ENCODE measurements around the gene TMPRSS6.

Gene TMPRSS6

DNA sequence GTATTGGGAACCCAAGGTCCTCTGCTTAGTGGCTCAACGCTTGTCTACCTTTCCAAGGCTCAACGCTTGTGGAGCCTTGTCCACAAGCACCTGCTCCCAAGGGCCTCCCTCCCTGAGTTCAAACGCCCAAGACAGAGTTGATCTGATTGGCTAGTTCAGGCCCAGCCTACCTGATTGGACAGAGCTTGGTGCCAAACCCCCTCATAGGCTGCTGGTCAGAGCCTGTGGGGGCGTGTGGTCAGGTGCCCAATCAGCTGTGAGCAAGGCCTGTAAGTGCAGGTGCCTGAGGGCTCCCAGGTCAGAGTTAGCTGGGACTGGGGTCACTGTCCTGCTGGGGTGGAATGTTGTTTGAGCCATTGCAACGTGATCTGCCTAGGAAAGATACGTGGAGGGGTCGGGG is 16.9 kb upstream of the TMPRSS6 start:
- Histone ChIP-seq H2BK5ac (ENCODE audit: low read length) (no peak overlapping the region), H3K27me3 (ENCODE audit: insufficient read depth, low read length, poor library complexity) (no peaks in the 10 kb centered on the region), H3K9ac (ENCODE audit: low read length) (no peak overlapping the region), H3K23ac (ENCODE audit: low read length) (no peak overlapping the region), H4K5ac (ENCODE audit: low read length) (no peak overlapping the region), H3K4me3 (ENCODE audit: low read length) (no peak overlapping the region), H2BK120ac (ENCODE audit: low read depth, low read length) (no peak overlapping the region), H3K79me1 (ENCODE audit: low read length) (no peaks in the 10 kb centered on the region), H4K8ac (ENCODE audit: low read depth, low read length) (no peak overlapping the region), H3K18ac (ENCODE audit: low read length) (no peak overlapping the region), H3K56ac (ENCODE audit: low read length) (no peak overlapping the region), H2BK15ac (replicated peaks; ENCODE audit: low read depth) (no peak overlapping the region), H3K4ac (ENCODE audit: low read depth, low read length) (no peak overlapping the region), H3K4me2 (ENCODE audit: low read length) (no peak overlapping the region), H3K4me1 (ENCODE audit: control insufficient read depth, low read depth, low read length) (peaks cover 10% of the 10 kb centered on the region), H3K36me3 (ENCODE audit: control insufficient read depth, insufficient read depth, low read length) (no peaks in the 10 kb centered on the region), H2AK5ac (ENCODE audit: low read length) (no peak overlapping the region), H3K79me2 (ENCODE audit: control insufficient read depth, insufficient read depth, low read length) (no peaks in the 10 kb centered on the region), H3K27ac (ENCODE audit: low read depth, low read length) (no peak overlapping the region)
- DNase-seq: peak; percentile 61
- WGBS (ENCODE audit: extremely low coverage, insufficient coverage, low lambda C conversion rate): no CpG with 5 or more reads among the region's 7 CpGs

DNA sequence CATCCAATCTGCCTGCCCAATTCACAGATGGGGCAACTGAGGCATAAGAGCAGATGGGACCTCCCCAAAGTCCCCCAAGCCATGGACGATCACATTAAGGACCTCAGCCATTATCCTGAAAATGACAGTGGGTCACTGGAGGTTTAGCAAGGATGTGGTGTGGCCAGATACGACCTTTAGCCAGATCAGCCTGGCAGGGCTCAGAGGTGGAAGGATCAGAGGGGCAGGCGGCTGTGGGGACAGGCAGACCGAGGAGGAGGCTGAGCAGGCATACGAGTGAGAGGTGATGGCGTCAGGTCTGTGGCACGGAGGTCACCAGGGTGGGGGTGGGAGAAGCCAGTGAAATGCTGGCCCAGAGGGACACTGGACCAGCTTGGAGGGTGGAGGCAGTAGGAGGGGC is 14.1 kb upstream of the TMPRSS6 start:
- no peaks in the 10 kb centered on the region for H3K27me3 ChIP-seq (ENCODE audit: insufficient read depth, low read length, poor library complexity)
- no peak overlapping the region for H3K18ac ChIP-seq (ENCODE audit: low read length)
- H2AK5ac ChIP-seq (ENCODE audit: low read length): no peak overlapping the region
- H3K4ac ChIP-seq (ENCODE audit: low read depth, low read length): no peak overlapping the region
- H3K56ac ChIP-seq (ENCODE audit: low read length): peak overlapping the region; percentile 30
- H2BK15ac ChIP-seq (replicated peaks; ENCODE audit: low read depth): no peak overlapping the region
- H3K27ac ChIP-seq (ENCODE audit: low read depth, low read length): no peak overlapping the region
- H3K23ac ChIP-seq (ENCODE audit: low read length): no peak overlapping the region
- peaks cover 10% of the 10 kb centered on the region for H3K4me1 ChIP-seq (ENCODE audit: control insufficient read depth, low read depth, low read length)
- no peak for DNase-seq
- no peak overlapping the region for H4K5ac ChIP-seq (ENCODE audit: low read length)
- WGBS (ENCODE audit: extremely low coverage, insufficient coverage, low lambda C conversion rate): no CpG with 5 or more reads among the region's 7 CpGs
- H3K36me3 ChIP-seq (ENCODE audit: control insufficient read depth, insufficient read depth, low read length): no peaks in the 10 kb centered on the region
- no peak overlapping the region for H4K8ac ChIP-seq (ENCODE audit: low read depth, low read length)
- no peaks in the 10 kb centered on the region for H3K79me1 ChIP-seq (ENCODE audit: low read length)
- no peaks in the 10 kb centered on the region for H3K79me2 ChIP-seq (ENCODE audit: control insufficient read depth, insufficient read depth, low read length)
- no peak overlapping the region for H3K9ac ChIP-seq (ENCODE audit: low read length)
- H3K4me3 ChIP-seq (ENCODE audit: low read length): no peak overlapping the region
- H2BK120ac ChIP-seq (ENCODE audit: low read depth, low read length): no peak overlapping the region
- no peak overlapping the region for H2BK5ac ChIP-seq (ENCODE audit: low read length)
- no peak overlapping the region for H3K4me2 ChIP-seq (ENCODE audit: low read length)

GRCh38 chr22:37122598-37123180 is 13.2 kb upstream of the TMPRSS6 start:
- H3K18ac ChIP-seq (ENCODE audit: low read length): no peak overlapping the region
- peak overlapping the region; percentile 18 for H3K56ac ChIP-seq (ENCODE audit: low read length)
- H3K36me3 ChIP-seq (ENCODE audit: control insufficient read depth, insufficient read depth, low read length): no peaks in the 10 kb centered on the region
- no peak overlapping the region for H3K9ac ChIP-seq (ENCODE audit: low read length)
- no peak overlapping the region for H3K27ac ChIP-seq (ENCODE audit: low read depth, low read length)
- no peak overlapping the region for H4K5ac ChIP-seq (ENCODE audit: low read length)
- no CpG with 5 or more reads among the region's 3 CpGs for WGBS (ENCODE audit: extremely low coverage, insufficient coverage, low lambda C conversion rate)
- no peaks in the 10 kb centered on the region for H3K79me1 ChIP-seq (ENCODE audit: low read length)
- no peaks in the 10 kb centered on the region for H3K79me2 ChIP-seq (ENCODE audit: control insufficient read depth, insufficient read depth, low read length)
- H4K8ac ChIP-seq (ENCODE audit: low read depth, low read length): no peak overlapping the region
- DNase-seq: peak; percentile 35
- H3K4me1 ChIP-seq (ENCODE audit: control insufficient read depth, low read depth, low read length): peaks cover 10% of the 10 kb centered on the region
- no peak overlapping the region for H2AK5ac ChIP-seq (ENCODE audit: low read length)
- no peak overlapping the region for H2BK15ac ChIP-seq (replicated peaks; ENCODE audit: low read depth)
- no peak overlapping the region for H2BK120ac ChIP-seq (ENCODE audit: low read depth, low read length)
- no peak overlapping the region for H2BK5ac ChIP-seq (ENCODE audit: low read length)
- H3K4me3 ChIP-seq (ENCODE audit: low read length): no peak overlapping the region
- H3K27me3 ChIP-seq (ENCODE audit: insufficient read depth, low read length, poor library complexity): no peaks in the 10 kb centered on the region
- H3K4ac ChIP-seq (ENCODE audit: low read depth, low read length): no peak overlapping the region
- no peak overlapping the region for H3K4me2 ChIP-seq (ENCODE audit: low read length)
- no peak overlapping the region for H3K23ac ChIP-seq (ENCODE audit: low read length)

GRCh38 chr22:37121887-37122591 is 12.5 kb upstream of the TMPRSS6 start:
- H3K18ac ChIP-seq (ENCODE audit: low read length): no peak overlapping the region
- peak; percentile 85 for DNase-seq

DNA sequence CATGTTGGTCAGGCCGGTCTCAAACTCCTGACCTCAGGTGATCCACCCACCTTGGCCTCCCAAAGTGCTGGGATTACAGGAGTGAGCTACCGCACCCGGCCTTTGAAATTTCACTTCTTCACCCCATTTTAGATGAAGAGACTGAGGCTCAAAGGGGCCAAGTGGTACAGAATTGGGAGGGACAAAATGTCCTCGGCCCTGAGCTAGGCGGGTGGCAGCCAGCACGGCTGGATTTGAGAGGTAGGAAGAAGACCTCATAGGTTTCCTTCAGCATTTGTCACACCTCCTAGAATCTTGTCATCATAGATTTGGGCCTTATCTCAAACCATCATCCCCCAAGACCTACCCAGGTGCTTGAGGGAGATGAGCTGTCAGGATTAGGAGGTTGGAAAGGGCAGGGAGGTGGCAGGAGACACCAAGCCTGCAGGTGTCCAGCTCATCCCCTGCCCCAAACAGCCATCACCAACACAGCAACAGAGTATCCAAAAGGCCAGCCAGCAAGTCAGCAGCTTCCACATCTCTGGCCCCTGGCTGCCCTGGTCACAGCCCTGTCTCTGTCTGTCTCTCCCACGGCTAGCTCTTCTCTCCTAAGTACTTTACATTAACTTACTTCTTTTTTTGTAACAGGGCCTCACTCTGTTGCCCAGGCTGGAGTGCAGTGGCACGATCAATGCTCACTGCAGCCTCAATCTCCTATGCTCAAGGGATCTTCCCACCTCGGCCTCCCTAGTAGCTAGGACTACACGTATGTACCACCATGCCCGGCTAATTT is 11.2 kb upstream of the TMPRSS6 start:
- Histone ChIP-seq H3K27ac (ENCODE audit: low read depth, low read length) (no peak overlapping the region), H3K79me2 (ENCODE audit: control insufficient read depth, insufficient read depth, low read length) (no peaks in the 10 kb centered on the region), H4K8ac (ENCODE audit: low read depth, low read length) (no peak overlapping the region), H3K4me2 (ENCODE audit: low read length) (no peak overlapping the region), H3K4me3 (ENCODE audit: low read length) (no peak overlapping the region), H3K27me3 (ENCODE audit: insufficient read depth, low read length, poor library complexity) (no peaks in the 10 kb centered on the region), H2AK5ac (ENCODE audit: low read length) (no peak overlapping the region), H3K4me1 (ENCODE audit: control insufficient read depth, low read depth, low read length) (peaks cover 10% of the 10 kb centered on the region), H3K23ac (ENCODE audit: low read length) (no peak overlapping the region), H3K56ac (ENCODE audit: low read length) (no peak overlapping the region), H2BK5ac (ENCODE audit: low read length) (no peak overlapping the region), H3K36me3 (ENCODE audit: control insufficient read depth, insufficient read depth, low read length) (no peaks in the 10 kb centered on the region), H2BK120ac (ENCODE audit: low read depth, low read length) (no peak overlapping the region), H3K9ac (ENCODE audit: low read length) (no peak overlapping the region), H4K5ac (ENCODE audit: low read length) (no peak overlapping the region), H3K18ac (ENCODE audit: low read length) (no peak overlapping the region), H3K79me1 (ENCODE audit: low read length) (no peaks in the 10 kb centered on the region), H3K4ac (ENCODE audit: low read depth, low read length) (no peak overlapping the region), H2BK15ac (replicated peaks; ENCODE audit: low read depth) (no peak overlapping the region)
- DNase-seq: peak; percentile 15
- no CpG with 5 or more reads among the region's 11 CpGs for WGBS (ENCODE audit: extremely low coverage, insufficient coverage, low lambda C conversion rate)

More at GRCh38 chr22:37121887-37122591, 12.5 kb upstream of the TMPRSS6 start:
- Histone ChIP-seq H3K9ac (ENCODE audit: low read length) (no peak overlapping the region), H3K27ac (ENCODE audit: low read depth, low read length) (no peak overlapping the region), H3K56ac (ENCODE audit: low read length) (peak overlapping the region; percentile 11), H3K23ac (ENCODE audit: low read length) (no peak overlapping the region), H2BK120ac (ENCODE audit: low read depth, low read length) (no peak overlapping the region), H3K4ac (ENCODE audit: low read depth, low read length) (no peak overlapping the region), H3K36me3 (ENCODE audit: control insufficient read depth, insufficient read depth, low read length) (no peaks in the 10 kb centered on the region), H3K4me1 (ENCODE audit: control insufficient read depth, low read depth, low read length) (peaks cover 10% of the 10 kb centered on the region), H2BK15ac (replicated peaks; ENCODE audit: low read depth) (no peak overlapping the region), H2BK5ac (ENCODE audit: low read length) (no peak overlapping the region), H4K8ac (ENCODE audit: low read depth, low read length) (no peak overlapping the region), H3K4me3 (ENCODE audit: low read length) (no peak overlapping the region), H3K79me1 (ENCODE audit: low read length) (no peaks in the 10 kb centered on the region), H4K5ac (ENCODE audit: low read length) (no peak overlapping the region), H3K79me2 (ENCODE audit: control insufficient read depth, insufficient read depth, low read length) (no peaks in the 10 kb centered on the region), H3K27me3 (ENCODE audit: insufficient read depth, low read length, poor library complexity) (no peaks in the 10 kb centered on the region), H2AK5ac (ENCODE audit: low read length) (no peak overlapping the region), H3K4me2 (ENCODE audit: low read length) (no peak overlapping the region)
- no CpG with 5 or more reads among the region's 15 CpGs for WGBS (ENCODE audit: extremely low coverage, insufficient coverage, low lambda C conversion rate)
